Hypothalamus (tissue), 51 donors: ENCODE results near the gene ERAP2.
"Not testable (repeated sequence)": the region's sequence is repeated elsewhere in the genome, so short reads cannot be mapped to it uniquely, and the experiment has no call there.

Experiments used
- DNase-seq, 51 donors: peaks; one replicate each; lab custom pipeline; 2025; lab: John Stamatoyannopoulos, UW

Gene ERAP2

GRCh38 chr5:96931037-96931436, 54.7 kb downstream of the ERAP2 start:
- not testable (repeated sequence) for DNase-seq

GRCh38 chr5:96931605-96932004, 55.3 kb downstream of the ERAP2 start:
- DNase-seq: no peak

- no peak for DNase-seq
Observed at GRCh38 chr5:96932026-96932425, 55.7 kb downstream of the ERAP2 start.

GRCh38 chr5:96933764-96934707, 57.7 kb downstream of the ERAP2 start:
- DNase-seq: peak in 2 of 51 donors; percentile 49 to 78

- DNase-seq: peak; percentile 52 to 98 (median 91)
Observed at GRCh38 chr5:96934708-96935558, 58.6 kb downstream of the ERAP2 start.

GRCh38 chr5:96935559-96936430, 59.5 kb downstream of the ERAP2 start, which contains the start of gene LNPEP:
Gene LNPEP (plus strand): TSS chr5:96936080. CDS start chr5:96936156, 76 bp downstream.
- DNase-seq: peak; percentile 75 to 98 (median 93)

GRCh38 chr5:96936431-96937320, 60.4 kb downstream of the ERAP2 start:
- peak in 42 of 51 donors; percentile 4 to 80 (median 46) for DNase-seq

GRCh38 chr5:96940586-96940985, 64.3 kb downstream of the ERAP2 start:
- DNase-seq: no peak

- no peak for DNase-seq
Observed at GRCh38 chr5:96941140-96941539, 64.8 kb downstream of the ERAP2 start.

- DNase-seq: no peak
Observed at GRCh38 chr5:96942078-96942477, 65.8 kb downstream of the ERAP2 start.

- DNase-seq: no peak
Observed at GRCh38 chr5:96942911-96943310, 66.6 kb downstream of the ERAP2 start.

- no peak for DNase-seq
Observed at GRCh38 chr5:96943799-96944198, 67.5 kb downstream of the ERAP2 start.

GRCh38 chr5:96945144-96945897, 69.0 kb downstream of the ERAP2 start:
- no peak for DNase-seq

GRCh38 chr5:96946381-96946780, 70.1 kb downstream of the ERAP2 start:
- DNase-seq: no peak

- no peak for DNase-seq
Observed at GRCh38 chr5:96952118-96952750, 75.9 kb downstream of the ERAP2 start.

- DNase-seq: no peak
Observed at GRCh38 chr5:96952974-96953730, 76.9 kb downstream of the ERAP2 start.
